ENCODE data around the gene FOXL1. TPM values are rescaled to one million over a fixed set of nuclear protein-coding genes. Genes with fewer than 3 reads are reported as not detected.

Gene FOXL1
- total and polyA plus RNA-seq, 2 donors, result 0.19 to 0.62 TPM

- 94% methylated on average over 23 of the region's 23 CpGs for WGBS
- no peak overlapping the region for H3K27ac ChIP-seq (ENCODE audit: low read depth in 1 of 2, low read length in 1 of 2)
- no peak overlapping the region for H3K4me3 ChIP-seq (ENCODE audit: low read length in 2 of 2)
Measured at GRCh38 chr16:86619239-86619794, 41.0 kb downstream of the FOXL1 start.

GRCh38 chr16:86620184-86620583 is 41.8 kb downstream of the FOXL1 start:
- Histone ChIP-seq H3K4me1 (ENCODE audit: control insufficient read depth in 2 of 2, insufficient read depth in 2 of 2, low read length in 2 of 2) (no peaks in the 10 kb centered on the region), H3K36me3 (ENCODE audit: control insufficient read depth in 2 of 2, insufficient read depth in 2 of 2, low read length in 1 of 2) (no peaks in the 10 kb centered on the region), H3K27me3 (ENCODE audit: control insufficient read depth in 2 of 2, insufficient read depth in 1 of 2, low read length in 1 of 2) (no peaks in the 10 kb centered on the region), H3K27ac (ENCODE audit: low read depth in 1 of 2, low read length in 1 of 2) (no peak overlapping the region), H3K4me3 (ENCODE audit: low read length in 2 of 2) (no peak overlapping the region), H3K9me3 (ENCODE audit: control insufficient read depth in 2 of 2, insufficient read depth in 1 of 2, low read length in 1 of 2) (no peaks in the 10 kb centered on the region)
- 84% methylated on average over 1 of the region's 1 CpG for WGBS
- DNase-seq (ENCODE audit: low read depth in 6 of 9, low spot score in 9 of 9), result no peak

More at GRCh38 chr16:86619239-86619794, 41.0 kb downstream of the FOXL1 start:
- Histone ChIP-seq H3K36me3 (ENCODE audit: control insufficient read depth in 2 of 2, insufficient read depth in 2 of 2, low read length in 1 of 2) (no peaks in the 10 kb centered on the region), H3K27me3 (ENCODE audit: control insufficient read depth in 2 of 2, insufficient read depth in 1 of 2, low read length in 1 of 2) (no peaks in the 10 kb centered on the region), H3K4me1 (ENCODE audit: control insufficient read depth in 2 of 2, insufficient read depth in 2 of 2, low read length in 2 of 2) (no peaks in the 10 kb centered on the region), H3K9me3 (ENCODE audit: control insufficient read depth in 2 of 2, insufficient read depth in 1 of 2, low read length in 1 of 2) (no peaks in the 10 kb centered on the region)
- DNase-seq (ENCODE audit: low read depth in 6 of 9, low spot score in 9 of 9), result no peak

GRCh38 chr16:86621966-86622365 is 43.6 kb downstream of the FOXL1 start:
- no peak for DNase-seq (ENCODE audit: low read depth in 6 of 9, low spot score in 9 of 9)
- 97% methylated on average over 10 of the region's 10 CpGs for WGBS
- H3K4me3 ChIP-seq (ENCODE audit: low read length in 2 of 2), result no peak overlapping the region

GRCh38 chr16:86622700-86623615 is 44.6 kb downstream of the FOXL1 start:
- Histone ChIP-seq H3K27ac (ENCODE audit: low read depth in 1 of 2, low read length in 1 of 2) (no peak overlapping the region), H3K27me3 (ENCODE audit: control insufficient read depth in 2 of 2, insufficient read depth in 1 of 2, low read length in 1 of 2) (no peaks in the 10 kb centered on the region), H3K4me3 (ENCODE audit: low read length in 2 of 2) (no peak overlapping the region), H3K9me3 (ENCODE audit: control insufficient read depth in 2 of 2, insufficient read depth in 1 of 2, low read length in 1 of 2) (no peaks in the 10 kb centered on the region), H3K4me1 (ENCODE audit: control insufficient read depth in 2 of 2, insufficient read depth in 2 of 2, low read length in 2 of 2) (no peaks in the 10 kb centered on the region), H3K36me3 (ENCODE audit: control insufficient read depth in 2 of 2, insufficient read depth in 2 of 2, low read length in 1 of 2) (no peaks in the 10 kb centered on the region)
- DNase-seq (ENCODE audit: low read depth in 6 of 9, low spot score in 9 of 9), result no peak
- WGBS, result 95% methylated on average over 16 of the region's 16 CpGs

More at GRCh38 chr16:86621966-86622365, 43.6 kb downstream of the FOXL1 start:
- Histone ChIP-seq H3K27me3 (ENCODE audit: control insufficient read depth in 2 of 2, insufficient read depth in 1 of 2, low read length in 1 of 2) (no peaks in the 10 kb centered on the region), H3K27ac (ENCODE audit: low read depth in 1 of 2, low read length in 1 of 2) (no peak overlapping the region), H3K9me3 (ENCODE audit: control insufficient read depth in 2 of 2, insufficient read depth in 1 of 2, low read length in 1 of 2) (no peaks in the 10 kb centered on the region), H3K4me1 (ENCODE audit: control insufficient read depth in 2 of 2, insufficient read depth in 2 of 2, low read length in 2 of 2) (no peaks in the 10 kb centered on the region), H3K36me3 (ENCODE audit: control insufficient read depth in 2 of 2, insufficient read depth in 2 of 2, low read length in 1 of 2) (no peaks in the 10 kb centered on the region)

GRCh38 chr16:86625029-86625428 is 46.7 kb downstream of the FOXL1 start:
- 90% methylated on average over 17 of the region's 17 CpGs for WGBS
- Histone ChIP-seq H3K27me3 (ENCODE audit: control insufficient read depth in 2 of 2, insufficient read depth in 1 of 2, low read length in 1 of 2) (no peaks in the 10 kb centered on the region), H3K36me3 (ENCODE audit: control insufficient read depth in 2 of 2, insufficient read depth in 2 of 2, low read length in 1 of 2) (no peaks in the 10 kb centered on the region), H3K9me3 (ENCODE audit: control insufficient read depth in 2 of 2, insufficient read depth in 1 of 2, low read length in 1 of 2) (no peaks in the 10 kb centered on the region), H3K27ac (ENCODE audit: low read depth in 1 of 2, low read length in 1 of 2) (no peak overlapping the region), H3K4me1 (ENCODE audit: control insufficient read depth in 2 of 2, insufficient read depth in 2 of 2, low read length in 2 of 2) (no peaks in the 10 kb centered on the region), H3K4me3 (ENCODE audit: low read length in 2 of 2) (no peak overlapping the region)
- DNase-seq (ENCODE audit: low read depth in 6 of 9, low spot score in 9 of 9), result no peak

GRCh38 chr16:86625821-86626220 is 47.5 kb downstream of the FOXL1 start:
- no peak for DNase-seq (ENCODE audit: low read depth in 6 of 9, low spot score in 9 of 9)
- Histone ChIP-seq H3K27ac (ENCODE audit: low read depth in 1 of 2, low read length in 1 of 2) (no peak overlapping the region), H3K4me1 (ENCODE audit: control insufficient read depth in 2 of 2, insufficient read depth in 2 of 2, low read length in 2 of 2) (no peaks in the 10 kb centered on the region), H3K4me3 (ENCODE audit: low read length in 2 of 2) (no peak overlapping the region), H3K27me3 (ENCODE audit: control insufficient read depth in 2 of 2, insufficient read depth in 1 of 2, low read length in 1 of 2) (no peaks in the 10 kb centered on the region), H3K36me3 (ENCODE audit: control insufficient read depth in 2 of 2, insufficient read depth in 2 of 2, low read length in 1 of 2) (no peaks in the 10 kb centered on the region), H3K9me3 (ENCODE audit: control insufficient read depth in 2 of 2, insufficient read depth in 1 of 2, low read length in 1 of 2) (no peaks in the 10 kb centered on the region)
- WGBS, result 94% methylated on average over 7 of the region's 7 CpGs

- DNase-seq (ENCODE audit: low read depth in 6 of 9, low spot score in 9 of 9), result no peak
- Histone ChIP-seq H3K27ac (ENCODE audit: low read depth in 1 of 2, low read length in 1 of 2) (no peak overlapping the region), H3K4me1 (ENCODE audit: control insufficient read depth in 2 of 2, insufficient read depth in 2 of 2, low read length in 2 of 2) (no peaks in the 10 kb centered on the region), H3K9me3 (ENCODE audit: control insufficient read depth in 2 of 2, insufficient read depth in 1 of 2, low read length in 1 of 2) (no peaks in the 10 kb centered on the region), H3K36me3 (ENCODE audit: control insufficient read depth in 2 of 2, insufficient read depth in 2 of 2, low read length in 1 of 2) (no peaks in the 10 kb centered on the region), H3K4me3 (ENCODE audit: low read length in 2 of 2) (no peak overlapping the region), H3K27me3 (ENCODE audit: control insufficient read depth in 2 of 2, insufficient read depth in 1 of 2, low read length in 1 of 2) (no peaks in the 10 kb centered on the region)
- WGBS, result 96% methylated on average over 12 of the region's 12 CpGs
Measured at GRCh38 chr16:86626284-86626683, 47.9 kb downstream of the FOXL1 start.

- WGBS, result 96% methylated on average over 8 of the region's 8 CpGs
- no peaks in the 10 kb centered on the region for H3K27me3 ChIP-seq (ENCODE audit: control insufficient read depth in 2 of 2, insufficient read depth in 1 of 2, low read length in 1 of 2)
- no peaks in the 10 kb centered on the region for H3K9me3 ChIP-seq (ENCODE audit: control insufficient read depth in 2 of 2, insufficient read depth in 1 of 2, low read length in 1 of 2)
- no peaks in the 10 kb centered on the region for H3K36me3 ChIP-seq (ENCODE audit: control insufficient read depth in 2 of 2, insufficient read depth in 2 of 2, low read length in 1 of 2)
- H3K27ac ChIP-seq (ENCODE audit: low read depth in 1 of 2, low read length in 1 of 2), result no peak overlapping the region
- no peak overlapping the region for H3K4me3 ChIP-seq (ENCODE audit: low read length in 2 of 2)
- DNase-seq (ENCODE audit: low read depth in 6 of 9, low spot score in 9 of 9), result no peak
- H3K4me1 ChIP-seq (ENCODE audit: control insufficient read depth in 2 of 2, insufficient read depth in 2 of 2, low read length in 2 of 2), result no peaks in the 10 kb centered on the region
Measured at GRCh38 chr16:86626966-86627365, 48.6 kb downstream of the FOXL1 start.

GRCh38 chr16:86628614-86629013 is 50.3 kb downstream of the FOXL1 start:
- Histone ChIP-seq H3K9me3 (ENCODE audit: control insufficient read depth in 2 of 2, insufficient read depth in 1 of 2, low read length in 1 of 2) (no peaks in the 10 kb centered on the region), H3K4me3 (ENCODE audit: low read length in 2 of 2) (no peak overlapping the region), H3K27me3 (ENCODE audit: control insufficient read depth in 2 of 2, insufficient read depth in 1 of 2, low read length in 1 of 2) (no peaks in the 10 kb centered on the region), H3K27ac (ENCODE audit: low read depth in 1 of 2, low read length in 1 of 2) (no peak overlapping the region), H3K36me3 (ENCODE audit: control insufficient read depth in 2 of 2, insufficient read depth in 2 of 2, low read length in 1 of 2) (no peaks in the 10 kb centered on the region), H3K4me1 (ENCODE audit: control insufficient read depth in 2 of 2, insufficient read depth in 2 of 2, low read length in 2 of 2) (no peaks in the 10 kb centered on the region)
- WGBS, result 93% methylated on average over 5 of the region's 5 CpGs
- DNase-seq (ENCODE audit: low read depth in 6 of 9, low spot score in 9 of 9), result no peak

All from thymus (tissue), 11 donors.